HepG2 (cell line): ENCODE results near the gene SDCCAG8. TPM values are rescaled to one million over a fixed set of nuclear protein-coding genes. Genes with fewer than 3 reads are reported as not detected.

Experiments
- ATAC-seq: fragments of 200-7000 bp; cut with Tn5 transposase; 3 replicates; pipeline ENCODE4 v1.9.1; 2020; ENCODE audit warnings: mild to moderate bottlenecking, moderate library complexity
- BruUV-seq: library from RNA; stranded (reverse); fragments of 400-500 nt; replicated peaks from 2 replicates; lab custom pipeline; 2021; lab: Mats Ljungman, UMichigan
- CTCF ChIA-PET: fragments of 300-600 bp; formaldehyde crosslinking; extraction: SDS; loops from one replicate; lab custom pipeline; 2021; ENCODE audit warnings: low total read pairs, inconsistent platforms, low intra/inter-chr PET ratio; lab: Yijun Ruan, JAX
- POLR2A ChIA-PET: fragments of 350-600 bp; sonication (Branson Sonifier 250); formaldehyde crosslinking; loops from one replicate; lab custom pipeline; 2020; ENCODE audit warnings: antibody characterized with exemption, inconsistent platforms; lab: Yijun Ruan, JAX
- DNase-seq: peaks from one replicate; pipeline ENCODE4 v3.0.0-alpha.2; 2015; ENCODE audit warnings: low spot score
- FAIRE-seq: peaks from 3 replicates; lab custom pipeline; 2011; peaks lifted over from hg19 to GRCh38; lab: Jason Lieb, UNC
- H2AFZ ChIP-seq: one replicate; pipeline ENCODE4 v1.6.1; 2011; ENCODE audit warnings: low read length, inconsistent platforms
- H3K27ac ChIP-seq: fragments of 300-600 bp; 3 replicates; pipeline ENCODE4 v1.8.0; 2011; ENCODE audit warnings: mixed run types, mild to moderate bottlenecking, mixed read lengths, low read length, inconsistent platforms; ENCODE audit not compliant: insufficient read depth; ENCODE audit errors: extremely low read length
- H3K27me3 ChIP-seq, 2 experiments: fragments of 200-600 bp in 1 of 2; 2 replicates in 1 of 2; 3 replicates in 1 of 2; pipeline versions ENCODE4 v1.6.0 to v1.8.0; 2011; ENCODE audit warnings: low read length in 2 of 2, mild to moderate bottlenecking in 2 of 2, moderate library complexity in 2 of 2, inconsistent platforms in 1 of 2; ENCODE audit not compliant: insufficient read depth in 2 of 2, control insufficient read depth in 1 of 2
- H3K36me3 ChIP-seq, 2 experiments: fragments of 200-600 bp in 1 of 2; replicated peaks in 1 of 2; 2 replicates in 1 of 2; 3 replicates in 1 of 2; pipeline versions ENCODE4 v1.5.1 to v1.8.0; 2011; ENCODE audit warnings: low read length in 2 of 2, inconsistent platforms in 1 of 2; ENCODE audit not compliant: insufficient read depth in 2 of 2, control insufficient read depth in 1 of 2
- H3K4me1 ChIP-seq: 2 replicates; pipeline ENCODE4 v1.5.1; 2012; ENCODE audit warnings: low read length, inconsistent platforms; ENCODE audit not compliant: insufficient read depth
- H3K4me2 ChIP-seq: 2 replicates; pipeline ENCODE4 v1.6.0; 2011; ENCODE audit warnings: low read depth, low read length, inconsistent platforms
- H3K4me3 ChIP-seq, 3 experiments: fragments of 200-600 bp in 1 of 3; sonication (generic), shearing (Covaris generic) in 1 of 3; replicated peaks in 1 of 3; 2 replicates each; pipeline ENCODE4 v1.5.1; 2011 to 2016; ENCODE audit warnings: low read length in 3 of 3, inconsistent platforms in 2 of 3, low read depth in 2 of 3, mild to moderate bottlenecking in 2 of 3, control low read depth in 1 of 3, mixed read lengths in 1 of 3; ENCODE audit not compliant: insufficient read depth in 1 of 3
- H3K79me2 ChIP-seq: one replicate; pipeline ENCODE4 v1.6.1; 2011; ENCODE audit warnings: low read length, inconsistent platforms; ENCODE audit not compliant: insufficient read depth
- H3K9ac ChIP-seq: 2 replicates; pipeline ENCODE4 v1.6.0; 2011; ENCODE audit warnings: mild to moderate bottlenecking, low read depth, low read length, inconsistent platforms; ENCODE audit not compliant: insufficient read depth
- H3K9me3 ChIP-seq: 2 replicates; pipeline ENCODE4 v1.5.1; 2012; ENCODE audit warnings: mild to moderate bottlenecking, low read length
- H4K20me1 ChIP-seq: 2 replicates; pipeline ENCODE4 v1.6.0; 2011; ENCODE audit warnings: inconsistent platforms, mild to moderate bottlenecking, low read length, moderate library complexity; ENCODE audit not compliant: insufficient read depth
- FOXJ3 ChIP-seq: sonication (generic); formaldehyde crosslinking; IDR thresholded peaks from 2 replicates; pipeline ENCODE4 v1.4.0; 2020; ENCODE audit warnings: missing genetic modification reagents, mild to moderate bottlenecking, borderline replicate concordance
- GATAD1 ChIP-seq: IDR thresholded peaks from 2 replicates; pipeline ENCODE4 v1.6.1; 2016; ENCODE audit warnings: missing genetic modification reagents, missing compliant biosample characterization
- HNRNPL ChIP-seq: fragments of 200-400 bp; formaldehyde crosslinking; IDR thresholded peaks from 2 replicates; pipeline ENCODE4 v1.6.1; 2017; ENCODE audit warnings: mild to moderate bottlenecking, low read depth, low read length
- HOXA9 ChIP-seq: sonication (generic); formaldehyde crosslinking; IDR thresholded peaks from 2 replicates; pipeline ENCODE4 v1.8.1; 2022; ENCODE audit warnings: missing genetic modification reagents, mild to moderate bottlenecking, moderate library complexity, borderline replicate concordance
- MIER3 ChIP-seq: IDR thresholded peaks from 2 replicates; pipeline ENCODE4 v1.6.1; 2016; ENCODE audit warnings: missing compliant biosample characterization, borderline replicate concordance
- NAIF1 ChIP-seq: sonication (generic); formaldehyde crosslinking; IDR thresholded peaks from 2 replicates; pipeline ENCODE4 v1.5.0; 2020; ENCODE audit warnings: mild to moderate bottlenecking, missing genetic modification reagents, borderline replicate concordance
- RFX1 ChIP-seq: fragments of 450-650 bp; IDR thresholded peaks from 2 replicates; pipeline ENCODE4 v1.6.1; 2017
- ZNF329 ChIP-seq: sonication (generic); formaldehyde crosslinking; IDR thresholded peaks from 2 replicates; pipeline ENCODE4 v1.9.0; 2021; ENCODE audit warnings: low read depth, mild to moderate bottlenecking, missing genetic modification reagents
- ZNF589 ChIP-seq: sonication (generic); formaldehyde crosslinking; conservative IDR thresholded peaks from 2 replicates; pipeline ENCODE4 v1.8.0; 2022; ENCODE audit warnings: mild to moderate bottlenecking, moderate library complexity, missing genetic modification reagents
- ZNF691 ChIP-seq: sonication (generic); formaldehyde crosslinking; IDR thresholded peaks from 2 replicates; pipeline ENCODE4 v1.4.0; 2020; ENCODE audit warnings: missing genetic modification reagents, low read depth, mild to moderate bottlenecking, borderline replicate concordance
- ZSCAN29 ChIP-seq: sonication (generic); formaldehyde crosslinking; conservative IDR thresholded peaks from 2 replicates; pipeline ENCODE4 v1.4.0; 2020; ENCODE audit warnings: mild to moderate bottlenecking, missing genetic modification reagents
- WGBS: methylation state at CpG from one replicate; pipeline ENCODE4 v1.1.6; 2017; ENCODE audit warnings: low lambda C conversion rate; 5-methylcytosine and 5-hydroxymethylcytosine counted together
- in situ Hi-C: cut with HindIII; loops from 2 replicates; pipeline ENCODE4 v1.10.0; 2017; ENCODE audit warnings: low pct_unique_long_range_greater_than_20kb; ENCODE audit not compliant: extremely low pct_ligation_motif_present
- intact Hi-C: fragments of 100-400 bp; cut with micrococcal nuclease; formaldehyde crosslinking; loops from one replicate; pipeline ENCODE4 v1.10.0; 2022; ENCODE audit not compliant: unreplicated experiment
- polyA plus RNA-seq, 8 experiments: library from polyadenylated mRNA; depleted of rRNA in 3 of 8; stranded (reverse) in 7 of 8; unstranded in 1 of 8; fragments of >200 nt; fragmentation: Illumina TruSeq in 4 of 8; extraction: Trizol in 4 of 8; gene quantifications; 2 replicates each; pipeline versions ENCODE4 v1.2.1 to v1.2.3, GENCODE V29; 2011 to 2016; ENCODE audit warnings: low read depth in 4 of 8, missing spikeins in 1 of 8, mixed read lengths in 1 of 8; ENCODE audit not compliant: insufficient read depth in 1 of 8
- total RNA-seq, 5 experiments: library from RNA; depleted of rRNA; stranded (reverse); fragments of >200 nt; fragmentation: Illumina TruSeq; extraction: Trizol; gene quantifications; 2 replicates each; pipeline ENCODE4 v1.2.3, GENCODE V29; 2016; ENCODE audit warnings: low read depth in 1 of 5
- TF ChIP-seq, protein P1 (sequence below): sonication (generic); formaldehyde crosslinking; IDR thresholded peaks from 2 replicates; pipeline ENCODE4 v1.5.0; 2020; ENCODE audit warnings: mild to moderate bottlenecking, missing genetic modification reagents
- TF ChIP-seq, protein P2 (sequence below): sonication (generic); formaldehyde crosslinking; IDR thresholded peaks from 2 replicates; pipeline ENCODE4 v1.5.0; 2020; ENCODE audit warnings: mild to moderate bottlenecking, missing genetic modification reagents

The SDCCAG8 gene
- total and polyA plus RNA-seq, 2 of the 13 experiments (the other 11 are each of a cell fraction or from before 2014, with no cell fraction given), result 9.5 to 13.4 TPM

GRCh38 chr1:243379706-243380105, 123.9 kb downstream of the SDCCAG8 start (continued):
- TF ChIP-seq ZNF329 (CRISPR knock-in tag) (no peak), NAIF1 (CRISPR knock-in tag) (no peak), FOXJ3 (CRISPR knock-in tag) (no peak)
- TF ChIP-seq, protein P1, sequence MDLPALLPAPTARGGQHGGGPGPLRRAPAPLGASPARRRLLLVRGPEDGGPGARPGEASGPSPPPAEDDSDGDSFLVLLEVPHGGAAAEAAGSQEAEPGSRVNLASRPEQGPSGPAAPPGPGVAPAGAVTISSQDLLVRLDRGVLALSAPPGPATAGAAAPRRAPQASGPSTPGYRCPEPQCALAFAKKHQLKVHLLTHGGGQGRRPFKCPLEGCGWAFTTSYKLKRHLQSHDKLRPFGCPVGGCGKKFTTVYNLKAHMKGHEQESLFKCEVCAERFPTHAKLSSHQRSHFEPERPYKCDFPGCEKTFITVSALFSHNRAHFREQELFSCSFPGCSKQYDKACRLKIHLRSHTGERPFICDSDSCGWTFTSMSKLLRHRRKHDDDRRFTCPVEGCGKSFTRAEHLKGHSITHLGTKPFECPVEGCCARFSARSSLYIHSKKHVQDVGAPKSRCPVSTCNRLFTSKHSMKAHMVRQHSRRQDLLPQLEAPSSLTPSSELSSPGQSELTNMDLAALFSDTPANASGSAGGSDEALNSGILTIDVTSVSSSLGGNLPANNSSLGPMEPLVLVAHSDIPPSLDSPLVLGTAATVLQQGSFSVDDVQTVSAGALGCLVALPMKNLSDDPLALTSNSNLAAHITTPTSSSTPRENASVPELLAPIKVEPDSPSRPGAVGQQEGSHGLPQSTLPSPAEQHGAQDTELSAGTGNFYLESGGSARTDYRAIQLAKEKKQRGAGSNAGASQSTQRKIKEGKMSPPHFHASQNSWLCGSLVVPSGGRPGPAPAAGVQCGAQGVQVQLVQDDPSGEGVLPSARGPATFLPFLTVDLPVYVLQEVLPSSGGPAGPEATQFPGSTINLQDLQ (CRISPR knock-in tag), result no peak
- TF ChIP-seq, protein P2, sequence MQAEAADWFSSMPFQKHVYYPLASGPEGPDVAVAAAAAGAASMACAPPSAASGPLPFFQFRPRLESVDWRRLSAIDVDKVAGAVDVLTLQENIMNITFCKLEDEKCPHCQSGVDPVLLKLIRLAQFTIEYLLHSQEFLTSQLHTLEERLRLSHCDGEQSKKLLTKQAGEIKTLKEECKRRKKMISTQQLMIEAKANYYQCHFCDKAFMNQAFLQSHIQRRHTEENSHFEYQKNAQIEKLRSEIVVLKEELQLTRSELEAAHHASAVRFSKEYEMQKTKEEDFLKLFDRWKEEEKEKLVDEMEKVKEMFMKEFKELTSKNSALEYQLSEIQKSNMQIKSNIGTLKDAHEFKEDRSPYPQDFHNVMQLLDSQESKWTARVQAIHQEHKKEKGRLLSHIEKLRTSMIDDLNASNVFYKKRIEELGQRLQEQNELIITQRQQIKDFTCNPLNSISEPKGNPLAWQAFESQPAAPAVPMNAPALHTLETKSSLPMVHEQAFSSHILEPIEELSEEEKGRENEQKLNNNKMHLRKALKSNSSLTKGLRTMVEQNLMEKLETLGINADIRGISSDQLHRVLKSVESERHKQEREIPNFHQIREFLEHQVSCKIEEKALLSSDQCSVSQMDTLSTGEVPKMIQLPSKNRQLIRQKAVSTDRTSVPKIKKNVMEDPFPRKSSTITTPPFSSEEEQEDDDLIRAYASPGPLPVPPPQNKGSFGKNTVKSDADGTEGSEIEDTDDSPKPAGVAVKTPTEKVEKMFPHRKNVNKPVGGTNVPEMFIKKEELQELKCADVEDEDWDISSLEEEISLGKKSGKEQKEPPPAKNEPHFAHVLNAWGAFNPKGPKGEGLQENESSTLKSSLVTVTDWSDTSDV, result no peak

- Histone ChIP-seq H2AFZ (no peak overlapping the region), H3K36me3 (no peaks in the 10 kb centered on the region), H3K27ac (no peak overlapping the region), H3K27me3 (no peaks in the 10 kb centered on the region), H3K9ac (no peak overlapping the region), H3K4me3 (no peak overlapping the region), H3K79me2 (no peaks in the 10 kb centered on the region), H3K4me2 (no peak overlapping the region), H3K4me1 (no peaks in the 10 kb centered on the region), H4K20me1 (no peaks in the 10 kb centered on the region), H3K9me3 (no peaks in the 10 kb centered on the region)
- WGBS, result 100% methylated on average over 1 of the region's 1 CpG
- no peak for ATAC-seq
- POLR2A ChIA-PET, result no interaction called here
- in situ Hi-C loops, result no loop called here
- CTCF ChIA-PET, result no interaction called here
- intact Hi-C loops, result no loop called here
- TF ChIP-seq MIER3 (CRISPR knock-in tag), result no peak
- TF ChIP-seq ZNF691 (CRISPR knock-in tag), result no peak
- no peak for TF ChIP-seq HOXA9 (CRISPR knock-in tag)
- no peak for TF ChIP-seq HNRNPL
- no peak for TF ChIP-seq ZSCAN29 (CRISPR knock-in tag)
- TF ChIP-seq GATAD1, result no peak
- no peak for TF ChIP-seq ZNF589
- TF ChIP-seq RFX1, result no peak
- FAIRE-seq, result no peak
- DNase-seq, result no peak
- no TSS peak for BruUV-seq
Measured at GRCh38 chr1:243388276-243388675, 132.4 kb downstream of the SDCCAG8 start.
